ENCODE data around the gene ZNF616. TPM values are rescaled to one million over a fixed set of nuclear protein-coding genes. Genes with fewer than 3 reads are reported as not detected.

ZNF616 gene
- total and polyA plus RNA-seq, 2 of the 8 experiments (the other 6 are each of a cell fraction or from before 2014, with no cell fraction given), result 5.7 to 40.5 TPM

- 90% methylated on average over 3 of the region's 3 CpGs; no CpG with 5 or more reads in 1 of the 2 experiments for WGBS, 2 experiments (ENCODE audit: extremely low coverage in 1 of 2, insufficient coverage in 1 of 2, insufficient read length in 1 of 2, insufficient replicate concordance in 2 of 2, low coverage in 1 of 2, low lambda C conversion rate in 2 of 2, missing lambda C conversion rate in 1 of 2)
- Histone ChIP-seq H3K36me3 (ENCODE audit: control insufficient read depth in 2 of 4, insufficient read depth in 4 of 4, low read length in 3 of 4) (peaks cover 33 to 99% (median 74%) of the 10 kb centered on the region in 4 experiments), H3K4me3 (ENCODE audit: extremely low read depth in 1 of 4, insufficient read depth in 2 of 4, low read depth in 3 of 4, low read length in 4 of 4) (no peak overlapping the region), H4K8ac (ENCODE audit: extremely low read depth, insufficient read depth, low read length) (no peak overlapping the region), H3K56ac (replicated peaks; ENCODE audit: insufficient read length, low read depth, low read length) (no peak overlapping the region), H2BK15ac (ENCODE audit: low read length) (no peak overlapping the region), H2BK120ac (replicated peaks; ENCODE audit: low read depth, low read length) (no peak overlapping the region), H3K4me2 (ENCODE audit: insufficient read depth in 1 of 2, low read depth in 2 of 2, low read length in 2 of 2) (no peak overlapping the region), H2AFZ (ENCODE audit: low read length) (no peak overlapping the region), H2BK5ac (ENCODE audit: low read depth, low read length) (no peak overlapping the region), H4K91ac (replicated peaks; ENCODE audit: insufficient read length, low read length) (no peak overlapping the region), H2AK5ac (ENCODE audit: low read depth, low read length) (no peak overlapping the region), H3K9me3 (ENCODE audit: insufficient read depth in 2 of 2, low read depth in 1 of 2, low read length in 1 of 2) (peaks cover 80 to 83% of the 10 kb centered on the region in 2 experiments), H3K9ac (replicated peaks in 1 of 4; ENCODE audit: extremely low read depth in 1 of 4, low read depth in 3 of 4, low read length in 3 of 4) (no peak overlapping the region), H3K14ac (ENCODE audit: insufficient read length) (no peak overlapping the region), H3K4ac (replicated peaks; ENCODE audit: insufficient read length, low read depth, low read length) (no peak overlapping the region), H3K4me1 (replicated peaks in 1 of 4; ENCODE audit: control insufficient read depth in 3 of 4, insufficient read depth in 4 of 4, low read length in 3 of 4) (no peaks in the 10 kb centered on the region), H2BK20ac (ENCODE audit: low read length) (no peak overlapping the region), H3K27me3 (replicated peaks in 1 of 4; ENCODE audit: control insufficient read depth in 3 of 4, extremely low read depth in 1 of 4, insufficient read depth in 3 of 4, low read length in 3 of 4) (no peaks in the 10 kb centered on the region), H3K23me2 (ENCODE audit: low read depth, low read length) (no peaks in the 10 kb centered on the region), H3K23ac (ENCODE audit: insufficient read length) (no peak overlapping the region), H3K27ac (ENCODE audit: low read depth, low read length) (no peak overlapping the region), H2BK12ac (ENCODE audit: low read depth, low read length) (no peak overlapping the region), H3K79me2 (ENCODE audit: control insufficient read depth in 1 of 2, insufficient read depth in 2 of 2, low read length in 2 of 2) (peaks cover 0 to 3% of the 10 kb centered on the region in 2 experiments; a peak in 1 of 4 replicates), H4K5ac (ENCODE audit: insufficient read length, low read depth, low read length) (no peak overlapping the region), H3K79me1 (ENCODE audit: low read depth, low read length) (no peaks in the 10 kb centered on the region; the same call in 1 of the 2 replicates), H3K18ac (ENCODE audit: extremely low read depth, low read length) (no peak overlapping the region), H4K20me1 (replicated peaks in 1 of 2; ENCODE audit: control insufficient read depth in 1 of 2, insufficient read depth in 2 of 2, low read length in 2 of 2) (no peaks in the 10 kb centered on the region)
- no peak for TF ChIP-seq CHD1 (IDR thresholded peaks at IDR 0.05; ENCODE audit: low read depth, low read length)
- TF ChIP-seq FOSL1 (IDR thresholded peaks at IDR 0.05; ENCODE audit: insufficient read depth, low read depth, low read length), result no peak
- no peak for TF ChIP-seq CBX8 (IDR thresholded peaks at IDR 0.05; ENCODE audit: borderline replicate concordance, low read depth, low read length)
- TF ChIP-seq CREB1 (IDR thresholded peaks at IDR 0.05), result no peak
- no peak for TF ChIP-seq BRCA1 (IDR thresholded peaks at IDR 0.05; ENCODE audit: low read depth, low read length)
- no peak for TF ChIP-seq GABPA (IDR thresholded peaks at IDR 0.05; ENCODE audit: borderline replicate concordance, insufficient read depth, low read length)
- no peak for TF ChIP-seq SP2 (IDR thresholded peaks at IDR 0.05; ENCODE audit: low read length)
- TF ChIP-seq POLR2AphosphoS5 (IDR thresholded peaks at IDR 0.05; ENCODE audit: low read depth, low read length), result no peak
- TF ChIP-seq CEBPB (IDR thresholded peaks at IDR 0.05; ENCODE audit: low read depth, low read length), result no peak
- TF ChIP-seq, protein P1, sequence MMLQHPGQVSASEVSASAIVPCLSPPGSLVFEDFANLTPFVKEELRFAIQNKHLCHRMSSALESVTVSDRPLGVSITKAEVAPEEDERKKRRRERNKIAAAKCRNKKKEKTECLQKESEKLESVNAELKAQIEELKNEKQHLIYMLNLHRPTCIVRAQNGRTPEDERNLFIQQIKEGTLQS (IDR thresholded peaks at IDR 0.05; ENCODE audit: insufficient read depth, low read depth, low read length), result no peak
- TF ChIP-seq RXRA (IDR thresholded peaks at IDR 0.05; ENCODE audit: insufficient read depth, low read depth, low read length), result no peak
- no peak for TF ChIP-seq BCL11A (IDR thresholded peaks at IDR 0.05; ENCODE audit: low read depth in 2 of 2, low read length in 2 of 2)
- TF ChIP-seq CTBP2 (IDR thresholded peaks at IDR 0.05; ENCODE audit: borderline replicate concordance, insufficient read depth, insufficient read length, low read length), result no peak
- FAIRE-seq, result no peak
- ChIA-PET CTCF (ENCODE audit: partially characterized antibody) (no interaction called here), POLR2A (ENCODE audit: partially characterized antibody) (no interaction called here)
- DNase-seq (ENCODE audit: low read depth in 1 of 2, low spot score in 2 of 2), result no peak
Measured at GRCh38 chr19:52120286-52120685, 19.5 kb downstream of the ZNF616 start.

Data from H1 (cell line).